Measurements from ENCODE around the gene IL4I1. TPM values are rescaled to one million over a fixed set of nuclear protein-coding genes. Genes with fewer than 3 reads are reported as not detected.

The IL4I1 gene
- polyA plus RNA-seq, 4 donors, result 2.3 to 3.0 (median 2.5) TPM

GRCh38 chr19:49906879-49907564 lies 10.3 kb upstream of the IL4I1 start:
- no peak for DNase-seq (ENCODE audit: low read depth in 4 of 4, low spot score in 2 of 4)

DNA sequence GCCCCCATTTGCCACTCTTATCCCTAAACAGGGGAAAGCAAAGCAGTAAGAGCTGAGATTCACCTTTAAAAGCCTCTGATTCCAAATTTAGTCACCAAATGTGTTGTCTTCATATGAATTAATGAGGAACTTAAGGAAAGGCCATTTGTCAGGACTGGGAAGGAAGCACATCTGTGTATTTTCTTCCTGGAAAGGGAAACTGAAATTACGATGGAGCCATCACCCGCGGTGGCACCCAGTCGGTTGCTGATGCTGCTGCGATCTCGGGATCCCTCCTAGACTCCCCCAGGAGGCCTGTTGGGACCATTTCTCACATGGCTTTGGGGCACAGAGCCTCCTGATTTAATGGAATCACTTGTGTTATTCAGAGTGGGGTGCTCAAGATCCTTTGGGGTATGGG lies 7.4 kb upstream of the IL4I1 start:
- no peak for DNase-seq (ENCODE audit: low read depth in 4 of 4, low spot score in 2 of 4)

- DNase-seq (ENCODE audit: low read depth in 4 of 4, low spot score in 2 of 4), result no peak
Measured at GRCh38 chr19:49895566-49896297, 955 bp downstream of the IL4I1 start.

DNA sequence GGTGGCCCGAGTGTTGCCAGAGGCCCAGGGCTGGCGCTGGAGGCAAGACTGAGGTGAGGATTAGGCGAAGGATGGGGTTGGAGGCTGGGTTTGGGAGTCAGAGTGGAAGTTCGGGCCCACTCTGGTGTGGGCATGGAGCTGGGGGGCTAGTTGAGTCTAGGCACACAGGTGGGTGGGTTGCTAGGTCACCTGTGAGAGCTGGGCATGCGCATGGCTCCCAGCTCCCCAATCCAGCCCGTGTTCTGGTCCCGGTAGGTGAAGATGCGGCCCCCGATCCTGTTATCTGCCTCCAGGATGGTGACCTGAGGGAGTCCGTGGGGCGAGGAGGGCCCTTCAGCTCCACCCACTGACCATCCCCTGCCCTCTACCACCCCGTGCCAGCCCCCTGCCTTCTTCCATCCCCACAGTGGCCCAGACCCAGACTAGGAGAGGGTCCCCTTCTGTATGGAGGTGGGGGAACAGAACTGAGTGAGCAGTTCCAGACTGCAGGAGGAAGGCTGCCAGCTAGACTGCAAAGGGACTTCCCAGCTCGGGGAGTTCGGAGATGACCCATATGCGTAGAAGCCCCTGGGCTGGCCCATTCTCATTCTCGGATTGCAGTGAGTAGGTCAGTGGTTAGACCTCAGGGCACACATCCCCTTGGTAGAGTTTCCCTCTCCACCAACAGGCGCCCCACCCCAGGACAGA lies 1.7 kb downstream of the IL4I1 start:
- no peak for DNase-seq (ENCODE audit: low read depth in 4 of 4, low spot score in 2 of 4)

- no peak for DNase-seq (ENCODE audit: low read depth in 4 of 4, low spot score in 2 of 4)
Measured at GRCh38 chr19:49894011-49894664, 2.5 kb downstream of the IL4I1 start.

- no peak for DNase-seq (ENCODE audit: low read depth in 4 of 4, low spot score in 2 of 4)
Measured at GRCh38 chr19:49892716-49893115, 4.0 kb downstream of the IL4I1 start.

- DNase-seq (ENCODE audit: low read depth in 4 of 4, low spot score in 2 of 4), result no peak
Measured at GRCh38 chr19:49891393-49891792, 5.3 kb downstream of the IL4I1 start.

DNA sequence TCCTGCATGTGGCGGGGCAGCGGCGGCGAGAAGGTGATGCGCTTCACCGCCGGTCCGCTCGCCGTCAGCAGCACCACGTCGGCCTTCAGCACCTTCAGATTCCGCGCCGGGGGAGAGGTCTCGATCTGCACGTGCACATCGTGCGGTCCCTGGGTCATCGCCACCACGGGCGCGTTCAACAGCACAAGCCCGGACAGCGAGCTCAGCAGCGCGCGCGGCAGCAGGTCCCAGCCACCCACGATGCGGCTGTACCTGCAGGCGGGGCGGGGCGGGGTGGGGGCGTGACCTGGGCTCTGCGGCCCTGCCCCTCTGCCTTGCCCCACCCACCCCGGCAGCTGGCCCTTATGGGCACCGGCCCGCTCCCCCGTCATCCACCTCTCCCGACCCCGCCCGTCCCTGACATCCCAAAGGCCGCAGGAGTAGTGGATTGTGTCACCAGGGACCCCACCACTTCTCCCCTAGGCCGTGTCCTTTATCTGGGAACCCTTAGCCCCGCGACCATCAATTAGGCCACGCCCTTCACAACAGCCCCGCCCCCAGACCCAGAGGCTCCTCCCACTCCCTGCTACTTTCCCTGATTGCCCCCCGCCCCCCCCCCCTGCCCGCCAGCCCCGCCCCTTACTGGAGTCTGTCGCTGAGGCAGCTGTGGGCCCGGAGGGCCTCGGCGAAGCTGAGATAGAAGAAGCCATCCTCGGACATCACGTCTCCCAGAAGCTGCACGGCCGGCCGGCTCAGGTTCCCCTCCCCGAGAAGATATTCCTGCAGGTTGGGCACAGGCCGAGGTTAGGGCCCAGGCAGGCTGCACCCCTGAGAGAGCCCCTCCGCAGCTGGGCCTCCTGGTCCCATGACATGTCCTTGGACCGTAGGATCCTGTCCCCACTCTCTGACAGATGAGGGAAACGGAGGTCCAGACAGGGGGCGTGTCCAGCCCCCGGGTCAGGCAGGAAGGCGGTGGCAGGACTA lies 6.1 kb downstream of the IL4I1 start:
- no peak for DNase-seq (ENCODE audit: low read depth in 4 of 4, low spot score in 2 of 4)

DNA sequence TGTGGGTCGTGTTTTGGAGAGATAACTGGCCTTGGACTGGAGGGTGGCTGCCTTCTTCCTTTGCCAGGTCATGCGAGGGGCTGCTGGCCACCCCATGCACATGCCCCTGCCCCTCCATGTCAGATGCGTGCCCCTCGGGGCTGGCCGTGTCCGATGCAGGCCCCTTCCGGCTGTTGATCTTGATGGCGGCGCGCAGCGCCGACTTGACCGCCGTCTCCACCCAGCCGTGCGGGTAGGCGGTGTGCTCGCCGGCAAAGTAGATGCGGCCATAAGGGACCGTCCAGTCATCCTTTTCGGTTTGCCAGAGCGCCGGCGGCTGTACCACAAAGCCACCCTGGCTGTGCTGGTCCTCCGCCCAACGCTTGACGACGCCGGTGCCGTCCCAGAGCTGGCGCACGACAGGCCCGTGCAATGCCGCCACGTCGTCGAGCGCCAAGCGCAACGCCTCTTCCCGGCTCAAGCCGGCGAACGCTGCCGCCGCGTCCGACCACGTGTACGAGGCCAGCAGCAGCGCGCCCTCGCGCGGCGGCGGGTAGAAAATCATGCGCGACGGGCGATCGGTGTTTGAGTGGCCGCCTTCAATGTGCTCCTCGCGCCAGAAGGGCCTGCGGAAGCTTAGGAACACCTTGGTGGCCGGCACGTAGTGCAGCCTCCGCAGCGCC lies 6.9 kb downstream of the IL4I1 start:
- DNase-seq (ENCODE audit: low read depth in 4 of 4, low spot score in 2 of 4), result peak in 1 of 4 donors; percentile 67

DNA sequence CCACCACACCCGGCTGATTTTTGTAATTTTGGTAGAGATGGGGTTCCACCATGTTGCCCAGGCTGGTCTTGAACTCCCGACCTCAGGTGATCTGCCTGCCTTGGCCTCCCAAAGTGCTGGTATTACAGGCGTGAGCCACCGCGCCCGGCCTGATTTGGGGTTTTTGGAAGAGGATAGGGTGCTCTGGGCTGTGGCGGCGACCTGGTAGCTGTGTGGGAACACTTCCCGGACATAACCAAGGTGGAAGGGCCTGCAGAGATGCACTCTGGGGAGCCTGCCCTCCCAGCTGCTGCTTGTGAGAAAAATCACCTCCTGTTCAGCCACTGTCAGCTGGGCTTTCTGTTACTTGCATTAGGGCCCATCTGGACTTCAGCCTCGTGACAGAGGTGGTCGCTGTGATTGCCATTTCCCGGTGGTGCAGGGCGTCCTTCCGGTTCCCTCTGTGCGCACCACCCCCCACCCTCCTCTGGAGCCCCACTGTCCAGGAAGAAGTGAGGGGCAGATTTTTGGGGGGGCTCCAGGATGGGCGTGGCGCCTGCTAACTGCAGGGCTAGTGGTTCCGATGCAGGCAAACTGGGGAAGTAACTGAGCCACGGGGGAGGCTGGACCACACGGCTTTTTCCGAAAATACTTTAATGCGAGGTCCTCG lies 7.5 kb downstream of the IL4I1 start:
- no peak for DNase-seq (ENCODE audit: low read depth in 4 of 4, low spot score in 2 of 4)

DNA sequence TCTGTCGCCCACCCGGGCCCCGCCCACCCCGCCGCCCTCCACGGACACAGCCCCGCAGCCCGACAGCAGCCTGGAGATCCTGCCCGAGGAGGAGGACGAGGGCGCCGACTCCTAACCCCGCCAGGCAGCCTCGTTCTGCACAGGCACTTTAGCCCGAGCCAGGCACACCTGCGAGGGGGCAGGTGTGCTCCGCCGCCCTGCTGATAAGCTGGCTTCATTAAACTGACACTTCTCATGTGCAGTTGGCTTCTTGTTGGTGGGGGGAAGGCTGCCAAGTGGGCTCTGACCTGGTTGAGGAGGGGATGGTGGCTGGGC lies 8.2 kb downstream of the IL4I1 start:
- no peak for DNase-seq (ENCODE audit: low read depth in 4 of 4, low spot score in 2 of 4)

GRCh38 chr19:49887665-49888509 lies 8.8 kb downstream of the IL4I1 start:
- no peak for DNase-seq (ENCODE audit: low read depth in 4 of 4, low spot score in 2 of 4)

GRCh38 chr19:49887037-49887664 lies 9.5 kb downstream of the IL4I1 start:
- no peak for DNase-seq (ENCODE audit: low read depth in 4 of 4, low spot score in 2 of 4)

DNA sequence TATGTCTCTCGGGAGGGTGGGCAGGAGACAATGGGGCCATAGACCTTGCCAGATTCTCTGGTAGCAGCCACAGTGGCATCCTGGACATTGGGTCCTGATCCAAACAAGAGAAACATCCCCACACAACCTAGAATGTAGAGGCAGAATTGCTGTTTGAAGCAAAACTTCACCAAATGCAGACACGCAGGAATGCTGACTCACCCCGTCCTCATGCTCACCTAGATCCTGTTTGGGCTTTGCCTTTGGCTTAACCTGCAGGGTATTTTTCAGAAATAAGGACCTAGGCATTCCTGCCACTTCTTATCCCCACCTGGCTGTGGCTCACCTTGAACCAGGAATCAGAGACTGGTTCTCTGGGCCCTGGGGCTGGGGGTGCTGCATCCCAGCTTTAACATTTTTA lies 11.9 kb downstream of the IL4I1 start:
- no peak for DNase-seq (ENCODE audit: low read depth in 4 of 4, low spot score in 2 of 4)

DNA sequence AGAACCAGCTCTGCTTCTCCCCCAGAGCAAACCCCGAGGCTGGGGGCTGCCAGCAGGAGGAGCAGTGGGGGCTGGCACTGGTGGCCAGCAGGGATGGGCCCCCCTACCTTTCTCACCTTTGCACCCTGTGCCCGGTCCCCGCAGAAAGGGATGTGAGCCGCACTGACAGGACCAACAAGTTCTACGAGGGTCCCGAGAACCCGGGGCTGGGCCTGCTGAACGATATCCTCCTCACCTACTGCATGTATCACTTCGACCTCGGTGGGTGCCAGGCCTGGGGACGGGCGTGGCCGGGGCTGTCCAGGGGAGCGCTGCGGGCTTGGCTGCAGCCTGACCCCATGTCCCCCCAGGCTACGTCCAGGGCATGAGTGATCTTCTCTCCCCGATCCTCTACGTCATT lies 12.6 kb downstream of the IL4I1 start:
- no peak for DNase-seq (ENCODE audit: low read depth in 4 of 4, low spot score in 2 of 4)

DNA sequence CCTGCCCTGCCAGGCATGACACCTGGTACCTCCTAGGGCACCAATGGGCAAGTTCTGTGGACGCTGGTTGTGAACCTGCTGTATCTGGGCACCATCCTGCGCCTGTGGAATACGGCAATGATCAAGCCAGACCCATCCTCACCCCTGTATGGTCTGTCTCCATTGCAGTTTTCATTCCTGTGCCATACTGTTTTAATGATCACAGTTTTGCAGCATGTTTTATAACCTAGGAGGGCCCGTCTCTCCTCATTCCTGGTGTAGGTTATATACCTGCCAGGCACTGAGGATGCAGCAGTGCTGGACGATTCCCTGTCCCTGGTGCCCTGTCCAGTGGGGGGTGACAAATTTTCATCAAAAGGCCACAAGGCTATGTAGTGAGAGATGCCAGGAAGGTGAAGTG lies 13.6 kb downstream of the IL4I1 start:
- DNase-seq (ENCODE audit: low read depth in 4 of 4, low spot score in 2 of 4), result no peak

DNA sequence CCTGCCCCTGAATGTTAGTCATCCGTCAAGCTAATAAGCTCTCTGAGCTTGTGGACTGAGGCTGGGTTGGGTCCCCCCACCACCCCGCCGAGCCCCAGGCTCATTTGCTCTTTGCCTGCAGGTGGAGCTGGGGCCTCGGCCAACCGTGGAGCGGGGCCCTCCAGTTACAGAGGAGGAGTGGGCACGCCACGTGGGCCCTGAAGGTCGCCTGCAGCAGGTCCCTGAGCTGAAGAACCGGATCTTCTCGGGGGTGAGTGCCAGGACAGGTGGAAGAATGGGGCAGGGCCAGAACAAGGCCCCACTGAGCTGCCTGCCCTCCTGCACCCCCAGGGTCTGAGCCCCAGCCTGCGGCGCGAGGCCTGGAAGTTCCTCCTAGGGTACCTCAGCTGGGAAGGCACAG lies 14.0 kb downstream of the IL4I1 start:
- DNase-seq (ENCODE audit: low read depth in 4 of 4, low spot score in 2 of 4), result no peak

All from left renal cortex interstitium (tissue), 4 donors.